HFFc6 (cell line): ENCODE results near the gene CFAP91. TPM values are rescaled to one million over a fixed set of nuclear protein-coding genes. Genes with fewer than 3 reads are reported as not detected.

Experiments used
- DNase-seq: peaks from one replicate; pipeline ENCODE4 v3.0.0-alpha.2; 2018
- H3K27ac Mint-ChIP-seq: 2 replicates; pipeline ENCODE4 v1.8.0; 2020; ENCODE audit warnings: mild to moderate bottlenecking, mixed read lengths
- H3K27me3 Mint-ChIP-seq: 2 replicates; pipeline ENCODE4 v1.8.0; 2021; ENCODE audit warnings: mild to moderate bottlenecking, moderate library complexity, mixed read lengths; ENCODE audit not compliant: insufficient read depth
- H3K36me3 Mint-ChIP-seq: 2 replicates; pipeline ENCODE4 v1.8.0; 2021; ENCODE audit warnings: low read depth, mixed read lengths
- H3K4me1 Mint-ChIP-seq: 2 replicates; pipeline ENCODE4 v1.8.0; 2020; ENCODE audit warnings: low read depth, mixed read lengths
- H3K4me3 Mint-ChIP-seq: 2 replicates; pipeline ENCODE4 v1.8.0; 2020; ENCODE audit warnings: mild to moderate bottlenecking, moderate library complexity, mixed read lengths
- H3K9me3 Mint-ChIP-seq: 2 replicates; pipeline ENCODE4 v1.8.0; 2020; ENCODE audit warnings: mild to moderate bottlenecking, mixed read lengths
- CTCF ChIP-seq: fragments of 200-600 bp; sonication (generic); IDR thresholded peaks from 2 replicates; pipeline ENCODE4 v1.5.0; 2021; ENCODE audit warnings: antibody characterized with exemption, mild to moderate bottlenecking
- total RNA-seq, 6 experiments: library from RNA; stranded (reverse); fragmentation: NEBNext Ultra II Directional; extraction: Animal tissue kit (Norgen Biotek cat#: 25700); gene quantifications; 2 replicates in 1 of 6; 3 replicates in 5 of 6; pipeline ENCODE4 v1.2.3, GENCODE V29; 2021

CFAP91 gene
- total RNA-seq, 6 experiments from 2014 or later = not detected

GRCh38 chr3:119738741-119739140, 35.9 kb downstream of the CFAP91 start:
- Mint-ChIP-seq H3K4me1 (peaks cover 9% of the 10 kb centered on the region), H3K27me3 (peaks cover 3% of the 10 kb centered on the region; the same call in 1 of the 2 replicates)

GRCh38 chr3:119741657-119742590, 39.1 kb downstream of the CFAP91 start:
- H3K27me3 Mint-ChIP-seq = peaks cover 16% of the 10 kb centered on the region

More at GRCh38 chr3:119738741-119739140, 35.9 kb downstream of the CFAP91 start:
- no peak overlapping the region for H3K4me3 Mint-ChIP-seq
- H3K9me3 Mint-ChIP-seq = no peaks in the 10 kb centered on the region
- TF ChIP-seq CTCF = no peak
- no peaks in the 10 kb centered on the region for H3K36me3 Mint-ChIP-seq
- H3K27ac Mint-ChIP-seq = no peak overlapping the region
- no peak for DNase-seq

GRCh38 chr3:119743921-119744320, 41.1 kb downstream of the CFAP91 start:
- no peak for DNase-seq
- no peak for TF ChIP-seq CTCF
- Mint-ChIP-seq H3K9me3 (no peaks in the 10 kb centered on the region), H3K4me3 (no peak overlapping the region), H3K36me3 (no peaks in the 10 kb centered on the region), H3K27ac (no peak overlapping the region), H3K27me3 (peaks cover 21% of the 10 kb centered on the region), H3K4me1 (no peaks in the 10 kb centered on the region)

More at GRCh38 chr3:119741657-119742590, 39.1 kb downstream of the CFAP91 start:
- no peak for TF ChIP-seq CTCF
- DNase-seq = no peak
- Mint-ChIP-seq H3K4me3 (no peak overlapping the region), H3K9me3 (no peaks in the 10 kb centered on the region), H3K4me1 (peaks cover 9% of the 10 kb centered on the region), H3K36me3 (no peaks in the 10 kb centered on the region), H3K27ac (no peak overlapping the region)

GRCh38 chr3:119745942-119746341, 43.1 kb downstream of the CFAP91 start:
- Mint-ChIP-seq H3K27ac (no peak overlapping the region), H3K4me3 (no peak overlapping the region), H3K36me3 (no peaks in the 10 kb centered on the region), H3K4me1 (no peaks in the 10 kb centered on the region), H3K9me3 (no peaks in the 10 kb centered on the region), H3K27me3 (peaks cover 25% of the 10 kb centered on the region)
- no peak for TF ChIP-seq CTCF
- no peak for DNase-seq

- Mint-ChIP-seq H3K27me3 (peaks cover 24% of the 10 kb centered on the region), H3K27ac (no peak overlapping the region), H3K4me3 (no peak overlapping the region), H3K4me1 (no peaks in the 10 kb centered on the region), H3K9me3 (no peaks in the 10 kb centered on the region), H3K36me3 (no peaks in the 10 kb centered on the region)
- no peak for TF ChIP-seq CTCF
- DNase-seq = no peak
These were observed 43.6 kb downstream of the CFAP91 start for GRCh38 chr3:119746423-119746822.
